Spleen (tissue), 7 donors: ENCODE results near the gene SIVA1.

Source experiments
- CTCF ChIP-seq, 11 experiments: fragments of 200-600 bp in 7 of 11; fragments of 450-650 bp in 4 of 11; sonication (generic) in 4 of 11; IDR thresholded peaks in 8 of 11; conservative IDR thresholded peaks in 3 of 11; 1 replicate in 7 of 11; 2 replicates in 4 of 11; pipeline versions ENCODE4 v1.4.0 to v1.8.0; 2016 to 2021; ENCODE audit warnings: antibody characterized with exemption in 11 of 11, inconsistent platforms in 4 of 11, mild to moderate bottlenecking in 1 of 11
- POLR2AphosphoS5 ChIP-seq, 3 donors: sonication (generic); formaldehyde crosslinking; IDR thresholded peaks; one replicate each; pipeline ENCODE4 v1.5.1; 2017; ENCODE audit warnings: antibody characterized with exemption in 3 of 3
- donor health status: DM: no; HTN: no; CAD: no; lungs with moderate emphysema.
- donor health status: DM: no; HTN: no; CAD: no.
- donor health status: DM: no; HTN: no; CAD: no.

GRCh38 chr14:104715871-104716270 lies 37.1 kb upstream of the SIVA1 start:
- TF ChIP-seq CTCF (IDR thresholded peaks at IDR 0.05 in 8 of 11, conservative IDR thresholded peaks at IDR 0.05 in 3 of 11): no peak
- no peak for TF ChIP-seq POLR2AphosphoS5 (IDR thresholded peaks at IDR 0.05)
